A673 (cell line): ENCODE measurements around the gene DNAH7.

Experiments
- EZH2 ChIP-seq: fragments of 200-600 bp; sonication (generic); IDR thresholded peaks from 2 replicates; pipeline ENCODE4 v1.6.1; 2017; ENCODE audit warnings: borderline replicate concordance, low read depth, mild to moderate bottlenecking, mixed read lengths, antibody characterized with exemption, low read length; ENCODE audit not compliant: poor library complexity, severe bottlenecking
- TF ChIP-seq, protein P1 (sequence below): fragments of 300-800, 200-600 bp; sonication (generic); conservative IDR thresholded peaks from 2 replicates; pipeline ENCODE4 v1.5.1; 2017; ENCODE audit warnings: low read depth, mild to moderate bottlenecking, antibody characterized with exemption, low read length, moderate library complexity, mixed read lengths

- TF ChIP-seq EZH2, result no peak
- TF ChIP-seq, protein P1, sequence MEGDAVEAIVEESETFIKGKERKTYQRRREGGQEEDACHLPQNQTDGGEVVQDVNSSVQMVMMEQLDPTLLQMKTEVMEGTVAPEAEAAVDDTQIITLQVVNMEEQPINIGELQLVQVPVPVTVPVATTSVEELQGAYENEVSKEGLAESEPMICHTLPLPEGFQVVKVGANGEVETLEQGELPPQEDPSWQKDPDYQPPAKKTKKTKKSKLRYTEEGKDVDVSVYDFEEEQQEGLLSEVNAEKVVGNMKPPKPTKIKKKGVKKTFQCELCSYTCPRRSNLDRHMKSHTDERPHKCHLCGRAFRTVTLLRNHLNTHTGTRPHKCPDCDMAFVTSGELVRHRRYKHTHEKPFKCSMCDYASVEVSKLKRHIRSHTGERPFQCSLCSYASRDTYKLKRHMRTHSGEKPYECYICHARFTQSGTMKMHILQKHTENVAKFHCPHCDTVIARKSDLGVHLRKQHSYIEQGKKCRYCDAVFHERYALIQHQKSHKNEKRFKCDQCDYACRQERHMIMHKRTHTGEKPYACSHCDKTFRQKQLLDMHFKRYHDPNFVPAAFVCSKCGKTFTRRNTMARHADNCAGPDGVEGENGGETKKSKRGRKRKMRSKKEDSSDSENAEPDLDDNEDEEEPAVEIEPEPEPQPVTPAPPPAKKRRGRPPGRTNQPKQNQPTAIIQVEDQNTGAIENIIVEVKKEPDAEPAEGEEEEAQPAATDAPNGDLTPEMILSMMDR, result no peak
Observed at GRCh38 chr2:196054631-196055030, 14.0 kb downstream of the DNAH7 start.
